ELF-1 (cell line): ENCODE results near the gene PGPEP1.
"Not testable (repeated sequence)": the region's sequence is repeated elsewhere in the genome, so short reads cannot be mapped to it uniquely, and the experiment has no call there.

ENCODE experiments used
- DNase-seq: peaks from one replicate; pipeline ENCODE4 v3.0.0-alpha.2; 2016; ENCODE audit warnings: low read depth, low spot score

PGPEP1 gene

GRCh38 chr19:18390065-18390907 is 49.9 kb downstream of the PGPEP1 start:
- no peak for DNase-seq

DNA sequence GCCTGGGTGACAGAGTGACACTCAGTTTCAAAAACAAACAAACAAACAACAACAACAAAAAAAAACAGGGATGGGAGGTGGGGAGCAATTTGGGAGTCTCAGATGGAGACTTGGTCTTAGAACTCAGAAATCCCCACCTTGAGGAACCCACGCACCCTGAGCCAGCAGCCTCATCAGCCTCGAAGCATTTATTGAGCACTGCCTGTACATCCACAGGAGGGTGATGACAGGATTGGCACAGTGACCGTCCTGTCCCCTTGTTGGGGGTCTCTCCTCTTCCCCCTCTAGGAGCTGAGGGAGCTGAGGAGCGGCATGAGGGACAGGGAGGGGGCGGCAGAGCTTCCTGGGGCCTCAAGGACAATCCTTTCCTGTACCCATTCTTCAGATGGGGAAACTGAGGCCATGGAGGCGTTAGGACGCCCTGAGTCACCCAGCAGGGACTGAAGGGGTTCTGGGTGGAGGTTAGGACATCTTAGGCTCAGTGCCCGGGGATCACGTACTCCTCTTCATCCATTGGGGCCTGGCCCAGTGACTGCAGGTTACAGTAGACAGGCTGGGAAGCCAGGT is 51.2 kb downstream of the PGPEP1 start:
- no peak for DNase-seq

DNA sequence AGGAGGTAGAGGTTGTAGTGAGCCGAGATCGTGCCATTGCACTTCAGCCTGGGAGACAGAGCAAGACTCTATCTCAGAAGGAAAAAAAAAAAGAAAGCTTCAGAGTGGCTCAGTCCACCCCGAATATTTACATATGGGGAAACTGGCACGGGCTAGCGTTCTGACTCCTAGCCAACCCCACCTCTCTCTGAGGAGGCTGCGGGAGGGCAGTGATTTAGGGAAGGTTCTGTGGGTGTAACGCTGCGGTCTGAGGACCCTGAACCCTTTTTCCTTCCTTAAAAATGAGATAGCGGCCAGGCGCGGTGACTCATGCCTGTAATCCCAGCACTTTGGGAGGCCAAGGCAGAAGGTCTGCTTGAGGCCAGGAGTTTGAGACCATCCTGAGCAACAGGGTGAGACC is 52.0 kb downstream of the PGPEP1 start:
- DNase-seq: no peak

DNA sequence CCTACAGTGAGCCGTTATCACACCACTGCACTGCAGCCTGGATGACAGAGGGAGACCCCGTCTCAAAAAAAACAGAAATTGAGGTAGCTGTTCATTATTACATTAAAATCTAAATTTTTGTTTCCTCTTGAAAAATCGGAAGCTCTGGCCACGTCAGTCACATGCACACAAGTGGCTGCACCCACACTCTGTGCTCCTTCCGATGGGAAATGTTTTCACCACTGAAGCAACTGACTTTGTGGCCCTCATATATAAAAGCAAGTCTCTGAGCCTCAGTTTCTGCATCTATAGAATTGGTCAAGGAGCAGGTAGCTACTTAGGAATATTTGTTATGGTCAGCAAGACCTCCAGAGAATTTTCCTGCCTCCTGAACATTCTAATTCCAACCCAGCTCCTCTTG is 52.5 kb downstream of the PGPEP1 start:
- no peak for DNase-seq

DNA sequence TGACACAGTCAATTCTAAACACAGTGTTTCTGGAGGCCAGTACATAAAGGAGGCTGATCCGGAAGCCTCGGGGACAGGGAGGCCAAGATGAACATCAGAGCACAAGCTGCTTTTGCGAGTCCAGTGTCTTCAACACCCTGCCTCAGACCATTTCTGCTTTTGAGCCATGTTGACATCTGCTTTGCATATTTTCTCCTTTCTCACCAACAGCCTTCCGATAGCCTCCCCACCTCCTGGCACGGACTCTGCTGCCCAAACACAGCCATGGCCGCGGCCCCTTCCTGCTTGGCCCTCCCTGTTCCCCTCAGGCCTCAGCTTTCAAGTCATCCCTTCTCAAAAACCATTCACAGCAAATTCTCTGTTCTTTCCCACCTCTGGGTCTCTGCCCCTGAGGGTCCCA is 53.4 kb downstream of the PGPEP1 start:
- no peak for DNase-seq

GRCh38 chr19:18396471-18397241 is 56.3 kb downstream of the PGPEP1 start:
- no peak for DNase-seq

GRCh38 chr19:18397242-18398202 is 57.1 kb downstream of the PGPEP1 start, which contains the start of gene LRRC25:
LRRC25 (minus strand) TSS chr19:18397622; CDS start chr19:18396963, 659 bp downstream.
- peak; percentile 63 for DNase-seq

DNA sequence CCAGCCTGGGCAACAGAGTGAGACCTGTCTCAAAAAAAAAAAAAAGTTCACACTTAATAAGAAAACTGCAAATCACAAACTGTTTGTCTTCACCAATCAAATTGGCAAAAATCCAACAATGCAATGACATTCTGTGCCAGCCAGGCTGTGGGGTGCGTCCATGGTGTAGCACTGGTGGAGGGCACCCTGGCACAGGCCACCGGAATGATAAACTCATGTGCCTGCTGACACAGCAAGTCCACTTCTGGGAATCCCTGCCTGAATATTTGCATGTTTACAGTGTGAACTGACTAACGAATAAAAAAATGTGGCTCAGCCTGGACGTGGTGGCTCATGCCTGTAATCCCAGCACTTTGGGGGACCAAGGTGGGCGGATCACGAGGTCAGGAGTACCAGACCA is 58.6 kb downstream of the PGPEP1 start:
- no peak for DNase-seq

- DNase-seq: peak; percentile 67
Observed at GRCh38 chr19:18401580-18402112, 61.2 kb downstream of the PGPEP1 start.

DNA sequence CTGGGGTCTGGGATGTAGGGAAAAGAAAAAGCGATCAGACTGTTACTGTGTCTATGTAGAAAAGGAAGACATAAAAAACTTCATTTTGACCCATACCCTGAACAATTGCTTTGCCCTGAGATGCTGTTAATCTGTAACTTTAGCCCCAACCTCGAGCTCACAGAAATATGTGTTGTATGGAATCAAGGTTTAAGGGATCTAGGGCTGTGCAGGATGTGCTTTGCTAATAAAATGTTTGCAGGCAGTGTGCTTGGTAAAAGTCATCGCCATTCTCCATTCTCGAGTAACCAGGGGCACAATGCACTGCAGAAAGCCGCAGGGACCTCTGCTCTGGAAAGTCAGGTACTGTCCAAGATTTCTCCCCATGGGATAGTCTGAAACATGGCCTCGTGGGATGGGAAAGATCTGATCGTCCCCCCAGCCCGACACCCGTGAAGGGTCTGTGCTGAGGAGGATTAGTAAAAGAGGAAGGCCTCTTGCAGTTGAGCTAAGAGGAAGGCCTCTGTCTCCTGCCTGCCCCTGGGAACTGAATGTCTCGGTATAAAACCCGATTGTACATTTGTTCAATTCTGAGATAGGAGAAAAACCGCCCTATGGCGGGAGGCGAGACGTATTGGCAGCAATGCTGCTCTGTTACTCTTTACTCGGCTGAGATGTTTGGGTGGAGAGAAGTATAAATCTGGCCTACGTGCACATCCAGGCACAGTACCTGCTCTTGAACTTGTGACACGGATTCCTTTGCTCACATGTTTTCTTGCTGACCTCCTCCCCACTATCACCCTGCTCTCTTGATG is 62.3 kb downstream of the PGPEP1 start:
- DNase-seq: not testable (repeated sequence)

GRCh38 chr19:18405754-18406153 is 65.4 kb downstream of the PGPEP1 start:
- DNase-seq: not testable (repeated sequence)

- no peak for DNase-seq
Observed at GRCh38 chr19:18406749-18407148, 66.4 kb downstream of the PGPEP1 start.

DNA sequence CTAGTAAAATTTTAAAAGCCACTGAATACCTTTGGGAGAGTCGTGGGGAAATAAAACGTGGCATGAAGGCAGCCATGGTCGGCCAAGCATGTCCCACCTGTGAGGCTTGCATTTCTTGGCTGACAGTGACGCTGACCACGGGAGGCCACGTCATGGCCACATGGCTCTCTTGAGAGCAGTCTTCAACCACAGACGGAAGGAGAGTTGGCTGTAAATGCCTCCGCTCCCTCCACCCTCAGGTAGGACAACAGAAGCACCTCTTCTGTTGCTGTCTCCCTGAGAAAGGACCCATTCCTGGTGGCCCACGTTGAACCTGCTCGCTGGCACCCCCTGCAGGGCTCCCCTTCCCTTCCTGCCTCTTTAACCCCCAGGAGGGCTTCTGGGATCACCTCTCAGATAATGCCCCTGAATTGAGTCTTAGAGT is 67.7 kb downstream of the PGPEP1 start:
- peak; percentile 72 for DNase-seq

- no peak for DNase-seq
Observed at GRCh38 chr19:18412610-18413239, 72.3 kb downstream of the PGPEP1 start.

DNA sequence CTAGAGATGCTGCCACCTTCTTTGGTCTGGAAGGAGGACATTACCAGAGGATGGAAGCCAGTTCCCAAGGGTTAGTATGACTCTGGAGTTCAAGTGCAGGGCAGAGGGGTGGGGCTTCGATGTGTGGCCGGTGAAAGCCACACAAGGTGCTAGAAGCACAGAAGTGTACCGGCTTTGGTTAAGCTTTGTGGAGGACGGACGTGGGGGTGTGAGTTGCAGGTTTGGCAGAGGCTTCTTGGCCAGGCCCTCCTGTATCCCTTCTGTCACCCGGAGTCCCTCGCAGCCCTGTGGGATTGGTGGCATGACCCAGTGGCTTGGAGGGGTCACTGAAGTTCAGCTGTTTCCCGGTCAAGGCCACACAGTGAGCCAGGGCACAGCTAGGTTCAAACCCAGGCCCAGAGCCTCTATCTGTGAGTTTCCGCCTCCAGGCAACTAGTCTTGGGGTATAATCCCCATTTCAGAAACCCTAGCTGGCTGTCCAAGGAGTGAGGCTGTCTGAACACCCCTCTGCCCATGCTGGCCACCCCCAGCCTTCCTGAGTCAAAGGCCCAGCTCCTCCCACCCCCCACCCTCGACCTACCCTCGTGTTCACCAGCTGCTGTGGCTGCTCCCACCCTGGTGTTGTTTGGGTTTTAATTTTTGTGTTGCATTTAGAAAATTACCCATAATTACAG is 74.2 kb downstream of the PGPEP1 start:
- no peak for DNase-seq

DNA sequence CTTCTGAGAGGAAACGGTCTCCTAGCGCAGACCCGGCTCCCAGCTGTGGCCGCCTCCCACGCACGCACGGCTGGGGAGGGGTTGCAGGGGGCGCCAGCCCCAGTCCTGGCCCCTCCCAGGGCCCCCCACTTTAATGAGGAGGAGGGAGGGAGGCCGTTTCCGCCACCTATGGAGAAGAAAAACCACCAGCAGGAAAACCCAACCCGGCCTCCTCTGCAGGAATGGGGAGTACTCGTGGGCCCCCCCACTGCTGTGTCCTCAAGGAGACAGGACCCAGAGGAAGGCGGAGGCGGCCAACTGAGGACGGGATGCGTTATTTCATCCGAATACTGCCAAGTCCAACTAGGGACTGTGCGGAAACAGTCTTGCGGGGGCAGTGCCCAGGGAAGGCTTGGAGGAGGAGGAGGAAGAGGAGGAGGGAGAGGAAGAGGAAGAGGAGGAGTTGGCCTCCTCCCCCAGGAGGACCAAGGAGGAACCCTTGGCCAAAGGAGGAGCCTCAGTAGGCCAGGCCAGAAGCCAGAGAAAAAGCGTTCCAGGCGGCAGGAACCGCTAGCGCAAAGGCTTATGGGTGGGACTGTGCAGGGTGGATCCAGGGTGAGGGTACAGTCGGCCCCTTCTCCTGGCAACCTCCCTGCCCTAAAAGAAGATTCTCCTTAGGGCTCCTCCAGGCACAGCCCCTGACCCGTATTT is 74.9 kb downstream of the PGPEP1 start:
- DNase-seq: no peak

DNA sequence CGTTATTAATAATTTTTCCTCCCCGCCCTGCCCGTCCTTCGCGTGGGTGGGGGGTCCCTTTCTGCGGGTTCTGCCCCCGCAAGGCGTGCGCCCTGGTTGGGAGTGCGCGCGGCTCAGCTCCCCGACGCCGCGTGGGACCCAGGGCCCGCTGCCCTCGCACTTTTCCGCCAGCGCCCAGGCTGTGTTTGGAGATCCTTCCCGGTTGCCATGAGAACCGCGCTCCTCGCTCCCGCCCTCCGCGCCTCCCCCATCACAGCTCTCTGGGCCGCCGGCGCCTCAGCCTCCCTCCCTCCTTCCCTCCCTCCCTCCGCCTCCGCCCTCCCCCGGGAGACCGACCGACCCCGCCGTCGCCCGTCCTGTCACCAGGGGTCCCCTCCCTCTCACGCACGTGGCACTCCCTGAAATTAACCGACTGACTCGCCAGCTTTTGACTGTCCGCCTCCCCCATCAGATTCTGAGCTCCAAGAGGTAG is 76.4 kb downstream of the PGPEP1 start:
- peak; percentile 89 for DNase-seq
